ENCODE measurements around the gene MPI.
A peak's percentile ranks its signal among the peaks of the same experiment; 100 is the strongest.
"Not testable (repeated sequence)": the region's sequence is repeated elsewhere in the genome, so short reads cannot be mapped to it uniquely, and the experiment has no call there.

Gene MPI

GRCh38 chr15:74933573-74933972 is 43.7 kb downstream of the MPI start:
- DNase-seq (ENCODE audit: low spot score): no peak

GRCh38 chr15:74935193-74935592 is 45.4 kb downstream of the MPI start:
- DNase-seq (ENCODE audit: low spot score): not testable (repeated sequence)

GRCh38 chr15:74937272-74937589 is 47.4 kb downstream of the MPI start:
- no peak for DNase-seq (ENCODE audit: low spot score)

GRCh38 chr15:74937590-74938371 is 47.9 kb downstream of the MPI start, which contains the start of gene COX5A:
Gene COX5A (minus strand): TSS chr15:74938073. CDS start chr15:74938014, 59 bp downstream.
- peak; percentile 97 for DNase-seq (ENCODE audit: low spot score)

- peak; percentile 87 for DNase-seq (ENCODE audit: low spot score)
Observed at GRCh38 chr15:74950078-74950908, 60.5 kb downstream of the MPI start.

- DNase-seq (ENCODE audit: low spot score): no peak
Observed at GRCh38 chr15:74951006-74951405, 61.2 kb downstream of the MPI start.

All from Ammon's horn (tissue), 1 donor.